BJ (cell line): ENCODE measurements around the gene SYS1. TPM values are rescaled to one million over a fixed set of nuclear protein-coding genes. Genes with fewer than 3 reads are reported as not detected.

Experiments
- CTCF ChIA-PET: fragments of 350-600 bp; formaldehyde crosslinking; extraction: SDS; loops from one replicate; lab custom pipeline; 2021; ENCODE audit warnings: antibody characterized with exemption, inconsistent platforms; lab: Yijun Ruan, JAX
- POLR2A ChIA-PET: fragments of 300-600 bp; sonication (Branson Sonifier 250); formaldehyde crosslinking; extraction: SDS; loops from one replicate; lab custom pipeline; 2021; ENCODE audit warnings: antibody characterized with exemption; lab: Charles Lee
- DNase-seq: peaks from one replicate; pipeline ENCODE4 v3.0.0-alpha.2; 2011; ENCODE audit warnings: low read depth
- H3K27me3 ChIP-seq: 2 replicates; pipeline ENCODE4 v1.6.0; 2011; ENCODE audit warnings: low read length; ENCODE audit not compliant: control insufficient read depth, insufficient read depth
- H3K36me3 ChIP-seq: 2 replicates; pipeline ENCODE4 v1.5.1; 2011; ENCODE audit warnings: low read length; ENCODE audit not compliant: control insufficient read depth, insufficient read depth
- H3K4me3 ChIP-seq: 2 replicates; pipeline ENCODE4 v1.5.1; 2011; ENCODE audit warnings: low read depth, mild to moderate bottlenecking, control low read depth, low read length
- CTCF ChIP-seq: IDR thresholded peaks from 2 replicates; pipeline ENCODE4 v1.5.1; 2011; ENCODE audit warnings: low read depth, mild to moderate bottlenecking, control low read depth, inconsistent platforms, low read length, moderate library complexity; ENCODE audit not compliant: insufficient read depth
- polyA plus RNA-seq: library from polyadenylated mRNA; depleted of rRNA; stranded (reverse); fragments of >200 nt; gene quantifications from 2 replicates; pipeline ENCODE4 v1.2.3, GENCODE V29; 2011

Gene SYS1
- polyA plus RNA-seq, 1 experiment, result 71.4 TPM

- no peak for DNase-seq
- ChIA-PET CTCF (interaction anchor here (1.2 to 13.8 kb wide), 4 partner anchors 13 to 66 kb away, joined by 4 to 101 read pairs (median 5); no protein-coding TSS in a partner anchor), POLR2A (no interaction called here)
- Histone ChIP-seq H3K4me3 (no peak overlapping the region), H3K27me3 (no peaks in the 10 kb centered on the region), H3K36me3 (peaks cover 1% of the 10 kb centered on the region; the same call in 1 of the 2 replicates)
- TF ChIP-seq CTCF, result no peak
These were observed 14.3 kb downstream of the SYS1 start for GRCh38 chr20:45377269-45377668.

GRCh38 chr20:45378191-45378590, 15.2 kb downstream of the SYS1 start, which contains the start of gene TP53TG5:
TSS of gene TP53TG5 (minus strand) at chr20:45378325. CDS start at chr20:45378236, 89 bp downstream.
- no peak for DNase-seq
- Histone ChIP-seq H3K4me3 (no peak within 1 kb of the TSS), H3K27me3 (no peaks in the 10 kb centered on the region), H3K36me3 (peaks cover 1% of the 10 kb centered on the region; the same call in 1 of the 2 replicates)
- CTCF ChIA-PET, result interaction anchor here (1.3 to 13.8 kb wide), 3 partner anchors 14 to 67 kb away, joined by 5 to 101 read pairs (median 5); no protein-coding TSS in a partner anchor
- no peak for TF ChIP-seq CTCF
- POLR2A ChIA-PET, result no interaction called here

- POLR2A ChIA-PET, result no interaction called here
- no peaks in the 10 kb centered on the region for H3K36me3 ChIP-seq
- CTCF ChIA-PET, result interaction anchor here (0.6 to 2.9 kb wide), 2 partner anchors 14 to 27 kb away, joined by 3 to 16 read pairs; no protein-coding TSS in a partner anchor
- no peak overlapping the region for H3K4me3 ChIP-seq
- no peak for DNase-seq
- no peaks in the 10 kb centered on the region for H3K27me3 ChIP-seq
- TF ChIP-seq CTCF, result no peak
These were observed 24.3 kb downstream of the SYS1 start for GRCh38 chr20:45387274-45387673.

GRCh38 chr20:45390931-45391330, 28.0 kb downstream of the SYS1 start:
- Histone ChIP-seq H3K36me3 (no peaks in the 10 kb centered on the region), H3K4me3 (no peak overlapping the region), H3K27me3 (no peaks in the 10 kb centered on the region)
- CTCF ChIA-PET, result interaction anchor here (0.6 to 1.1 kb wide), 3 partner anchors 9 to 72 kb away, joined by 3 to 5 read pairs (median 4); no protein-coding TSS in a partner anchor
- TF ChIP-seq CTCF, result no peak
- no peak for DNase-seq
- POLR2A ChIA-PET, result no interaction called here

GRCh38 chr20:45391559-45391958, 28.6 kb downstream of the SYS1 start:
- ChIA-PET CTCF (interaction anchor here (1.0 to 1.1 kb wide), 3 partner anchors 18 to 73 kb away, joined by 3 to 5 read pairs (median 3); no protein-coding TSS in a partner anchor), POLR2A (no interaction called here)
- no peaks in the 10 kb centered on the region for H3K36me3 ChIP-seq
- DNase-seq, result no peak
- no peak overlapping the region for H3K4me3 ChIP-seq
- TF ChIP-seq CTCF, result no peak
- no peaks in the 10 kb centered on the region for H3K27me3 ChIP-seq
